Calu3 (cell line): ENCODE measurements around the gene UTP4. TPM values are rescaled to one million over a fixed set of nuclear protein-coding genes. Genes with fewer than 3 reads are reported as not detected.

Experiments used
- BruUV-seq: library from RNA; stranded (reverse); fragments of 400-500 nt; replicated peaks from 2 replicates; lab custom pipeline; 2021; lab: Mats Ljungman, UMichigan
- CTCF ChIA-PET: fragments of 300-600 bp; sonication (Branson Sonifier 250); formaldehyde crosslinking; loops from one replicate; lab custom pipeline; 2022; ENCODE audit warnings: antibody characterized with exemption; lab: Charles Lee
- DNase-seq: peaks from one replicate; pipeline ENCODE4 v3.0.0; 2022
- H3K27ac Mint-ChIP-seq: one replicate; pipeline ENCODE4 v1.8.0; 2022; ENCODE audit warnings: mixed read lengths; ENCODE audit not compliant: unreplicated experiment
- H3K27me3 Mint-ChIP-seq: one replicate; pipeline ENCODE4 v1.8.0; 2022; ENCODE audit warnings: mixed read lengths; ENCODE audit not compliant: unreplicated experiment
- H3K36me3 Mint-ChIP-seq: one replicate; pipeline ENCODE4 v1.8.0; 2022; ENCODE audit warnings: mild to moderate bottlenecking, moderate library complexity, mixed read lengths; ENCODE audit not compliant: insufficient read depth, unreplicated experiment
- H3K4me1 Mint-ChIP-seq: one replicate; pipeline ENCODE4 v1.8.0; 2022; ENCODE audit warnings: mild to moderate bottlenecking, low read depth, mixed read lengths; ENCODE audit not compliant: unreplicated experiment
- H3K4me3 Mint-ChIP-seq: one replicate; pipeline ENCODE4 v1.8.0; 2022; ENCODE audit warnings: mild to moderate bottlenecking, low read depth, moderate library complexity, mixed read lengths; ENCODE audit not compliant: unreplicated experiment
- H3K9me3 Mint-ChIP-seq: one replicate; pipeline ENCODE4 v1.8.0; 2022; ENCODE audit warnings: low read depth, mixed read lengths; ENCODE audit not compliant: unreplicated experiment
- intact Hi-C: fragments of 100-400 bp; cut with micrococcal nuclease; formaldehyde crosslinking; loops from one replicate; pipeline ENCODE4 v1.10.0; 2022; ENCODE audit not compliant: unreplicated experiment
- total RNA-seq: library from RNA; stranded (reverse); gene quantifications from 2 replicates; pipeline ENCODE4 v1.2.3, GENCODE V29; 2022
- TF ChIP-seq, protein P1 (sequence below): fragments of 200-600 bp; IDR thresholded peaks from one replicate; pipeline ENCODE4 v1.8.0; 2022; ENCODE audit warnings: antibody characterized with exemption; ENCODE audit not compliant: unreplicated experiment

Gene UTP4
- total RNA-seq, 1 experiment from 2014 or later: 116 TPM

DNA sequence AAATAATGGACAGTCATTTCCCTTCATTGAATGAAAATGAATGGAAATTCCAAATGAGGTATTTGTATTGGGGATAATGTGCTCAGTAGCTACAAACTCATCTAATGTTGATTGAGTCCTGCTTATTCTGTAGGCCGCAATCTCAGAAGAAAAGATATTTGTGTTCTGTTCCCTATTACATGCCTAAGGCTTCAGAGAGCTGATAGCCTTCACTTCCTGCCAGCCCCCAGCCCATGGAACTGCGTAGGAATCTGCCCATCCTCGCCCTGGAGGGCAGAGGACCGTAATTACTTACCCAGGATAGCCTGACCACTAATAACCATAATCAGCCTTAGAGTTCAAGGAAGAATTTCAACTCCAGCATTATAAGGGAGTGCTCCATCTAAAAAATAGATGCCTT lies 36.6 kb downstream of the UTP4 start:
- H3K4me3 Mint-ChIP-seq: no peak overlapping the region
- BruUV-seq: no TSS peak
- DNase-seq: no peak
- H3K9me3 Mint-ChIP-seq: no peaks in the 10 kb centered on the region
- H3K36me3 Mint-ChIP-seq: peaks cover 51% of the 10 kb centered on the region
- H3K27ac Mint-ChIP-seq: no peak overlapping the region
- TF ChIP-seq, protein P1, sequence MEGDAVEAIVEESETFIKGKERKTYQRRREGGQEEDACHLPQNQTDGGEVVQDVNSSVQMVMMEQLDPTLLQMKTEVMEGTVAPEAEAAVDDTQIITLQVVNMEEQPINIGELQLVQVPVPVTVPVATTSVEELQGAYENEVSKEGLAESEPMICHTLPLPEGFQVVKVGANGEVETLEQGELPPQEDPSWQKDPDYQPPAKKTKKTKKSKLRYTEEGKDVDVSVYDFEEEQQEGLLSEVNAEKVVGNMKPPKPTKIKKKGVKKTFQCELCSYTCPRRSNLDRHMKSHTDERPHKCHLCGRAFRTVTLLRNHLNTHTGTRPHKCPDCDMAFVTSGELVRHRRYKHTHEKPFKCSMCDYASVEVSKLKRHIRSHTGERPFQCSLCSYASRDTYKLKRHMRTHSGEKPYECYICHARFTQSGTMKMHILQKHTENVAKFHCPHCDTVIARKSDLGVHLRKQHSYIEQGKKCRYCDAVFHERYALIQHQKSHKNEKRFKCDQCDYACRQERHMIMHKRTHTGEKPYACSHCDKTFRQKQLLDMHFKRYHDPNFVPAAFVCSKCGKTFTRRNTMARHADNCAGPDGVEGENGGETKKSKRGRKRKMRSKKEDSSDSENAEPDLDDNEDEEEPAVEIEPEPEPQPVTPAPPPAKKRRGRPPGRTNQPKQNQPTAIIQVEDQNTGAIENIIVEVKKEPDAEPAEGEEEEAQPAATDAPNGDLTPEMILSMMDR: no peak
- no peaks in the 10 kb centered on the region for H3K27me3 Mint-ChIP-seq
- intact Hi-C loops: no loop called here
- CTCF ChIA-PET: interaction anchor here (0.6 kb wide), 1 partner anchor 253 kb away, joined by 3 read pairs; no protein-coding TSS in a partner anchor
- H3K4me1 Mint-ChIP-seq: peaks cover 16% of the 10 kb centered on the region

DNA sequence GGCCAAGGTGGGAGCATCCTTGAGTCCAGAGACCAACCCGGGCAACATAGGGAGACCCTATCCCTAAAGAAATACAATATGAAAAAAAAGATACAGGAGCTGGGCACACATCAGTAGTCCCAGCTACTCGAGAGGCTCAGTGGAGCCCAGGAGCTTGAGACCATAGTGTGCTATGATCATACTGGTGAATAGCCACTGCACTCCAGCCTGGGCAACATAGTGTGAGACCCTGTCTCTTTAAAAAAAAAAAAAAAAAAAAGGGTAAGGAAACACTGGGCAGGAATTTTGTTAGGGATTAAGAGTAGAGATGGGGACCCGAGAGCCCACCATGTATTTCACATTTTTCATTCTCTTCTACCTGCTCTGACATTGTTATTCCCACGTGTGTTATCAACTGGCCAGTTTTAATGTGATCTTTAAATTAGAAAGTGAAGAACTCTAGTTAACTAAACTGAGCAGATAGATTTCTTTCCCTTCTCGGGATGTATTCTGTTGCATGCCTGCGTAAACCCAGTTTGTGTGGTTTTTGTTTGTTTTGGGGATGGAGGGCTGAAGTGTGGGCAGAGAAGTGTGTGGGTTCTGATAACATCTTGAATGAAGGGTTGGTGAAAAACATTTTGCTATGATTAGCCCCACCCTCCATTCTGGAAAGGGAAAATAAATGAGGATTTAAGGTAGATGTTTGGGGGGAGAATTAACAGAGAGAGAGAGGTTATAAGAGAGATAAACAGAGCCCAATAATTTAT lies 37.3 kb downstream of the UTP4 start:
- peak overlapping the region; percentile 5 for H3K27ac Mint-ChIP-seq
- no peaks in the 10 kb centered on the region for H3K27me3 Mint-ChIP-seq
- BruUV-seq: no TSS peak
- CTCF ChIA-PET: interaction anchor here (0.9 kb wide), 1 partner anchor 19 kb away, joined by 7 read pairs; no protein-coding TSS in a partner anchor
- no peak overlapping the region for H3K4me3 Mint-ChIP-seq
- H3K9me3 Mint-ChIP-seq: no peaks in the 10 kb centered on the region
- no peak for DNase-seq
- TF ChIP-seq, protein P1: no peak
- H3K4me1 Mint-ChIP-seq: peaks cover 17% of the 10 kb centered on the region
- intact Hi-C loops: no loop called here
- peaks cover 47% of the 10 kb centered on the region for H3K36me3 Mint-ChIP-seq

DNA sequence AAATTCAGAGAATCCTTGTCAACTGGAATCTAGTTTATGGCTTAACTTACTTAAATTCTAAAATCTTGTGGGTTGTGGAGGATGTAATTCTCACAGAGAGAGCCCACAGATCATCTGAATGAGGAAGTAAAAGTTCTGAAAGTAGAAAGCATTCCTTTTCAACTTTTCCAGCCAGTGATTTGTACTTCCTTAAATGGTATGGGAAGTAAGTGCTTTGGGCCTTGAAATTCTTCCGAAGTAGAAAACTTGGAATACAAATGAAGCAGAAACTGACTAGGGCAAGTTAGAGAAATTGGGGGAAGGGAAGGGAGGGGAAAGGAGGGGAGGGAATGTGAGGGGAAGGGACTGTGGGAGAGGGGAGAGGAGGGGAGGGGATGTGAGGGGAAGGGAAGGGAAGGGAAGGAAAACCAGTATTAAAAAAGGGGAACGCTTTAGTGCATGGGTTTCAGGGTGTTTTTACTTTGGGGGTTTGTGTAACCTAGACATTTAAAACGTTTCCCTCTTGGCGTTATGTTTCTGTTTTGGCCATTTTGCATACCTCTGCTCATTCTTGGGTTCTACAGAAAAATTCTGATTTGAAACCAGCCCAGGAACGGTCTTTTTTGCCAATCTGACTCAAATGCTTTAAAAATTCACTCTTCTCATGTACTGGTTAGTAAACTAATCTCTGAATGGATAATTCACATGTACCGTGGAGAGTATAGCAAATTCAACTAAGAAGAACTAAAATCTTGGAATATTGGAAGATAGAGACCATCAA lies 39.1 kb downstream of the UTP4 start:
- peak overlapping the region; percentile 51 for H3K27ac Mint-ChIP-seq
- intact Hi-C loops: no loop called here
- no TSS peak for BruUV-seq
- no peak for DNase-seq
- no peaks in the 10 kb centered on the region for H3K27me3 Mint-ChIP-seq
- H3K4me1 Mint-ChIP-seq: peaks cover 17% of the 10 kb centered on the region
- H3K4me3 Mint-ChIP-seq: no peak overlapping the region
- H3K36me3 Mint-ChIP-seq: peaks cover 38% of the 10 kb centered on the region
- TF ChIP-seq, protein P1: no peak
- CTCF ChIA-PET: interaction anchor here (1.4 kb wide), 1 partner anchor 21 kb away, joined by 5 read pairs; no protein-coding TSS in a partner anchor
- H3K9me3 Mint-ChIP-seq: no peaks in the 10 kb centered on the region

DNA sequence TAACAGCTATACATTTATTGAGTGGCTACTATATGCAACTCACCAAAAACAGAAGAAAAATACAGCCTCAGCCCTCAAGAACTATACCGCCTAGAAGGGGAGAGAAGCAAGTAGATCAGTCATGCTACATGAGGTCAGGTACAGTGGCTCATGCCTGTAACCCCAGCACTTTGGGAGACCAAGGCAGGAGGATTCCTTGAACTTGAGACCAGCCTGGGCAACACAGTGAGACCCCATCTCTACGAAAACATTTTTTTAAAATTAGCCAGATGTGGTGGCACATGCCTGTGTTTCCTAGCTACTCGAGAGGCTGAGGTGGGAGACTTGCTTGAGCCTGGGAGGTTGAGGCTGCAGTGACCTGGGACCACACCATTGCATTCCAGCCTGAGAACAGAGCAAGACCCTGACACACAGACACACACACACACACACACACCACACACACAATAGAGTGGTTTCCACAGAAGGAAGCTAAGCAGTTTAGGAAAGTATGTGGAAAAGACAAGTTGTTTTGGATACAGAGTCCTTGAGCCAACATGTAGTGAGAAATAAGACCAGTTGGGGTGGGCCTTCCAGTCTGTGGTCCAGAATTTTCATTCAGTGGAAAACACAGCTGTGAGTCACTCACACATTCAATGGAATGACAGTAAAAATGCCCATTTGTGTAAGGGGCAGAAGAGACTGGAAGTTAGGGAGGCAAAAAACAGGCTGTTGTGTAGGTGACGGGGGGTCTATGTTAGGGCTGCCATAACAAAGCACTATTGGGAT lies 43.8 kb downstream of the UTP4 start:
- H3K4me1 Mint-ChIP-seq: peaks cover 29% of the 10 kb centered on the region
- H3K4me3 Mint-ChIP-seq: no peak overlapping the region
- TF ChIP-seq, protein P1: no peak
- H3K27me3 Mint-ChIP-seq: no peaks in the 10 kb centered on the region
- H3K36me3 Mint-ChIP-seq: peaks cover 24% of the 10 kb centered on the region
- intact Hi-C loops: no loop called here
- H3K9me3 Mint-ChIP-seq: no peaks in the 10 kb centered on the region
- no peak for DNase-seq
- BruUV-seq: no TSS peak
- CTCF ChIA-PET: interaction anchor here (0.7 kb wide), 1 partner anchor 110 kb away, joined by 3 read pairs; no protein-coding TSS in a partner anchor
- H3K27ac Mint-ChIP-seq: no peak overlapping the region
